Measurements from ENCODE around the gene SIRT2. TPM values are rescaled to one million over a fixed set of nuclear protein-coding genes. Genes with fewer than 3 reads are reported as not detected.
A peak's percentile ranks its signal among the peaks of the same experiment; 100 is the strongest.

Gene SIRT2
- total RNA-seq (ENCODE audit: low replicate concordance) = 10.9 and 15.2 TPM in 2 replicates

DNA sequence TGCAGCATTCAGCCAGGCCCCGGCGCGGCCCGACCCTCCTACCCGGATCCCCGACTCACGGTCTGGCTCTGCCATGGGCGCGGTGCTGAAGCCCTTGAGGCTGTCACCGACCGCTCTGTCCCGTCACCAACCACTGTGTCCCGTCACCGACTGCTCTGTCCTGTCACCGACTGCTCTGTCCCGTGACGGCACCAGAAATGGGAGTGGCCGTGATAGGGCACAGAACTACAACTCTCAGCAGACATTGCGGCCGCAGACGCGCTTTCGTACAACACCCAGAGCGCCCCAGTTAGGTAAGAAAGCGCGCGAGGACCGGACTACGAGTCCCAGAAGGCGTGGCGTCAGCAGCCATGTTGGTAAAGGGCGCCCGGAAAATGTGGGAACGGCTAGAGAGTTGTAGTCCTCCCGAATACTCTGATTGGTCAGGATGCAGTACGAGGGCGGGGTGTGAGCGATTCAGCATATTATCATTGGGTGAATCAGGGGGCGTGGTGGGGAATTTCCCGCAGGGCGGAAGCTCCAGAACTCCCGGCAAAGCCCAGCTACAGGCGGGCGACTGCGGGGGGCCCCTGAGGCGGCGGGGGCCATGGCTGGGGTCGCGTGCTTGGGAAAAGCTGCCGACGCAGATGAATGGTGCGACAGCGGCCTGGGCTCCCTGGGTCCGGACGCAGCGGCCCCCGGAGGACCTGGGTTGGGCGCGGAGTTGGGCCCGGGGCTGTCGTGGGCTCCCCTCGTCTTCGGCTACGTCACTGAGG is at the start of gene SIRT2, which contains the start of gene NFKBIB:
Gene SIRT2, minus strand, starts transcription at position 172 of the 755 bp plus-strand sequence. Its CDS starts 97 bp downstream, at position 75.
Gene NFKBIB, plus strand, starts transcription at position 523 of the 755 bp plus-strand sequence. Its CDS starts 64 bp downstream, at position 587.
- Histone ChIP-seq H3K27me3 (peaks cover 11% of the 10 kb centered on the region), H3K79me2 (ENCODE audit: low read depth) (peaks cover 16% of the 10 kb centered on the region), H4K20me1 (ENCODE audit: low read depth) (no peaks in the 10 kb centered on the region), H3K4me2 (peak within 1 kb of the TSS; percentile 86), H3K36me3 (no peaks in the 10 kb centered on the region), H3K4me1 (peaks cover 11% of the 10 kb centered on the region), H2AFZ (replicated peaks) (peak within 1 kb of the TSS; percentile 86), H3K9me3 (ENCODE audit: low read depth) (no peaks in the 10 kb centered on the region), H3F3A (ENCODE audit: low read depth) (peaks cover 11% of the 10 kb centered on the region), H3K9ac (peak within 1 kb of the TSS; percentile 28), H3K27ac (no peak within 1 kb of the TSS), H3K4me3 (peak within 1 kb of the TSS; percentile 60)
- no peak for TF ChIP-seq EZH2 (IDR thresholded peaks at IDR 0.05)
- TF ChIP-seq, protein P1, sequence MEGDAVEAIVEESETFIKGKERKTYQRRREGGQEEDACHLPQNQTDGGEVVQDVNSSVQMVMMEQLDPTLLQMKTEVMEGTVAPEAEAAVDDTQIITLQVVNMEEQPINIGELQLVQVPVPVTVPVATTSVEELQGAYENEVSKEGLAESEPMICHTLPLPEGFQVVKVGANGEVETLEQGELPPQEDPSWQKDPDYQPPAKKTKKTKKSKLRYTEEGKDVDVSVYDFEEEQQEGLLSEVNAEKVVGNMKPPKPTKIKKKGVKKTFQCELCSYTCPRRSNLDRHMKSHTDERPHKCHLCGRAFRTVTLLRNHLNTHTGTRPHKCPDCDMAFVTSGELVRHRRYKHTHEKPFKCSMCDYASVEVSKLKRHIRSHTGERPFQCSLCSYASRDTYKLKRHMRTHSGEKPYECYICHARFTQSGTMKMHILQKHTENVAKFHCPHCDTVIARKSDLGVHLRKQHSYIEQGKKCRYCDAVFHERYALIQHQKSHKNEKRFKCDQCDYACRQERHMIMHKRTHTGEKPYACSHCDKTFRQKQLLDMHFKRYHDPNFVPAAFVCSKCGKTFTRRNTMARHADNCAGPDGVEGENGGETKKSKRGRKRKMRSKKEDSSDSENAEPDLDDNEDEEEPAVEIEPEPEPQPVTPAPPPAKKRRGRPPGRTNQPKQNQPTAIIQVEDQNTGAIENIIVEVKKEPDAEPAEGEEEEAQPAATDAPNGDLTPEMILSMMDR (IDR thresholded peaks at IDR 0.05) = no peak
- TF ChIP-seq EZH2phosphoT487 (IDR thresholded peaks at IDR 0.05) = no peak
- no peaks in the 10 kb centered on the region for H3K9me3 Mint-ChIP-seq
- peaks cover 11% of the 10 kb centered on the region for H3K4me1 Mint-ChIP-seq
- peak; percentile 100 for DNase-seq (ENCODE audit: low spot score)
- peak within 1 kb of the TSS; percentile 14 for H3K27ac Mint-ChIP-seq
- H3K36me3 Mint-ChIP-seq = peaks cover 2% of the 10 kb centered on the region
- peak within 1 kb of the TSS; percentile 98 for H3K4me3 Mint-ChIP-seq
- peaks cover 7% of the 10 kb centered on the region for H3K27me3 Mint-ChIP-seq (ENCODE audit: insufficient read depth, low read depth)

DNA sequence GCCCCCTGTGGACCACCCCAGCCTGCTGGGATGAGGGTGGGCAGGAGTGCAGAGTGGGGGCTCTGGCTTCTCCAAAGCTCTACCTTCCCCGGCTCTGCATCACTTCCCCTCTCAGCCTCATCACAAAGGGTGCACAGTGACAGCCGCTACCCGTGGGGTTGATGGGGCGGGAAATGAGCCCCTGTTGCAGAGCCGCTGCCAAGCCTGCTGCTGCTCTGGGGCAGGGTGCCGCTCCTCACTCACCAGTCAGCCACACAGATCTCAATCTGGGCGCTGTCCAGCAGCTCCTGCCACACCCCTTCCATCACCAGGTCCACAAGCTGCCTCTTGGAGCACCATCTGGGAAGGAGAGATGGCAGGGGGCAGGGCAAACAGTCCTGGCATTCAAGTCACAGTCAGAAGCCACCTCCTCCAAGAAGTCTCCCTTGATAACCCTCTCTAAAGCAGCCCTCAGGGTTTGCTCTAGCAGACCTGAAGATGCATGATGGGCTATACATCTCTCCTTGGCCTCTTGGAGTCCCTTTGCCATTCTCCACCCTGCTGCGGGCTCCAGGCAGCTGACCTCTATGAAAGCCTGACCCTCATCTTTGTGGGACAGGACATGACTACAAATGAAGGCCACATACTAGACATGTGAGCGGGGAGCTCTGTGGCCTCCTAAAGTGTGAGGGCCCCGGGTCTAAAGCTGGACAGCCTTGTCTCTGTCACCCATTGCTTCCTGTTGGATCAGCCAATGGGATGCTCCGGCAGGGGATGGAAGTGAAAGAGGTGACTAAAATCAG is 47.0 kb upstream of the SIRT2 start:
- Histone ChIP-seq H3K27me3 (peaks cover 8% of the 10 kb centered on the region), H3K79me2 (ENCODE audit: low read depth) (no peaks in the 10 kb centered on the region), H3K9ac (no peak overlapping the region), H3F3A (ENCODE audit: low read depth) (peaks cover 5% of the 10 kb centered on the region), H3K4me1 (no peaks in the 10 kb centered on the region), H4K20me1 (ENCODE audit: low read depth) (no peaks in the 10 kb centered on the region), H3K4me3 (no peak overlapping the region), H3K36me3 (no peaks in the 10 kb centered on the region), H3K27ac (no peak overlapping the region), H3K9me3 (ENCODE audit: low read depth) (no peaks in the 10 kb centered on the region), H2AFZ (replicated peaks) (no peak overlapping the region), H3K4me2 (no peak overlapping the region)
- Mint-ChIP-seq H3K4me1 (peaks cover 5% of the 10 kb centered on the region), H3K36me3 (peaks cover 11% of the 10 kb centered on the region), H3K4me3 (no peak overlapping the region), H3K27me3 (ENCODE audit: insufficient read depth, low read depth) (peaks cover 13% of the 10 kb centered on the region), H3K9me3 (no peaks in the 10 kb centered on the region), H3K27ac (no peak overlapping the region)
- DNase-seq (ENCODE audit: low spot score) = no peak
- TF ChIP-seq EZH2 (IDR thresholded peaks at IDR 0.05) = no peak
- TF ChIP-seq EZH2phosphoT487 (IDR thresholded peaks at IDR 0.05) = no peak
- TF ChIP-seq, protein P1 (IDR thresholded peaks at IDR 0.05) = no peak

DNA sequence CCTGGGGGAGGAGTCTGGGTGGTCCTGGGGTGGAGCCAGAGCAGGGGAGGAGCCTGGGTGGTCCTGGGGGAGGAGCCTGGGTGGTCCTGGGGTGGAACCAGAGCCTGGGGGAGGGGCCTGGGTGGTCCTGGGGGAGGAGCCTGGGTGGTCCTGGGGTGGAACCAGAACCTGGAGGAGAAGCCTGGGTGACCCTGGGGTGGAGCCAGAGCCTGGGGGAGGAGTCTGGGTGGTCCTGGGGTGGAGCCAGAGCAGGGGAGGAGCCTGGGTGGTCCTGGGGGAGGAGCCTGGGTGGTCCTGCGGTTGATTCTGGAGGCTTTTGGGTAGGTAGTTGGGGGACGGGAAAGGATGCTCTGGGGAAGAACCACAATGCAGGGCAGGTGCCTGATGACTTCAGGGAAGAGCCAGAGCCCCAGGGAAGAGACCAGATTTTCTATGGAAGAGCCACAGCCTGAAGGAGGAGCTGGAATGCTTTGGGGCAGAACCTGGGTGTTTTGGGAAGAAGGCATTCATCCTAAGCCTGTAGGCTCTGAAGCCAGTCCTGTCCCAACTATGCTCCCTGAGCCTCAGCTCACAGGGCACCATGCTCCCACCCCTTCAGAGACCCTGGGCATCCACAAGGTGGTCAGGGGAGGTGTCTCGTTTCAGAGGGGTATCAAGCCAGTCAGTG is 46.3 kb upstream of the SIRT2 start:
- Mint-ChIP-seq H3K9me3 (no peaks in the 10 kb centered on the region), H3K27ac (no peak overlapping the region), H3K4me3 (no peak overlapping the region), H3K36me3 (peaks cover 11% of the 10 kb centered on the region), H3K4me1 (peaks cover 5% of the 10 kb centered on the region), H3K27me3 (ENCODE audit: insufficient read depth, low read depth) (peaks cover 13% of the 10 kb centered on the region)
- H3K36me3 ChIP-seq = no peaks in the 10 kb centered on the region
- H3K4me3 ChIP-seq = no peak overlapping the region
- H3F3A ChIP-seq (ENCODE audit: low read depth) = peaks cover 4% of the 10 kb centered on the region
- no peaks in the 10 kb centered on the region for H4K20me1 ChIP-seq (ENCODE audit: low read depth)
- no peak overlapping the region for H2AFZ ChIP-seq (replicated peaks)
- TF ChIP-seq EZH2 (IDR thresholded peaks at IDR 0.05) = no peak
- TF ChIP-seq, protein P1 (IDR thresholded peaks at IDR 0.05) = no peak
- TF ChIP-seq EZH2phosphoT487 (IDR thresholded peaks at IDR 0.05) = no peak
- no peak for DNase-seq (ENCODE audit: low spot score)
- H3K9ac ChIP-seq = no peak overlapping the region
- no peaks in the 10 kb centered on the region for H3K9me3 ChIP-seq (ENCODE audit: low read depth)
- H3K27ac ChIP-seq = no peak overlapping the region
- H3K4me2 ChIP-seq = no peak overlapping the region
- peaks cover 7% of the 10 kb centered on the region for H3K27me3 ChIP-seq
- H3K4me1 ChIP-seq = no peaks in the 10 kb centered on the region
- no peaks in the 10 kb centered on the region for H3K79me2 ChIP-seq (ENCODE audit: low read depth)

Measured in neural progenitor cell (in vitro differentiated cells).